Measurements from ENCODE around the gene SYP.

Gene SYP

GRCh38 chrX:49212209-49212608 lies 12.2 kb upstream of the SYP start:
- H3K4me3 ChIP-seq: no peak overlapping the region
- H3K36me3 ChIP-seq (ENCODE audit: insufficient read depth, low read length): no peaks in the 10 kb centered on the region
- no peaks in the 10 kb centered on the region for H3K9me3 ChIP-seq (ENCODE audit: low read depth, low read length)
- H3K9ac ChIP-seq (ENCODE audit: insufficient read length): no peak overlapping the region
- no peak overlapping the region for H3K27ac ChIP-seq
- no peak for DNase-seq (ENCODE audit: low read depth, low spot score)
- TF ChIP-seq FOXP2 (optimal IDR thresholded peaks at IDR 0.05; ENCODE audit: control extremely low read depth, extremely low read length, insufficient read depth): no peak
- TF ChIP-seq EZH2 (IDR thresholded peaks at IDR 0.05): no peak
- no peak for TF ChIP-seq POLR2AphosphoS5 (IDR thresholded peaks at IDR 0.05; ENCODE audit: borderline replicate concordance, low read depth, low read length)

- H3K9me3 ChIP-seq (ENCODE audit: low read depth, low read length): no peaks in the 10 kb centered on the region
- no peak overlapping the region for H3K27ac ChIP-seq
- no peak overlapping the region for H3K9ac ChIP-seq (ENCODE audit: insufficient read length)
- no peak overlapping the region for H3K4me3 ChIP-seq
- DNase-seq (ENCODE audit: low read depth, low spot score): no peak
- H3K36me3 ChIP-seq (ENCODE audit: insufficient read depth, low read length): no peaks in the 10 kb centered on the region
- TF ChIP-seq POLR2AphosphoS5 (IDR thresholded peaks at IDR 0.05; ENCODE audit: borderline replicate concordance, low read depth, low read length) (no peak), FOXP2 (optimal IDR thresholded peaks at IDR 0.05; ENCODE audit: control extremely low read depth, extremely low read length, insufficient read depth) (no peak), EZH2 (IDR thresholded peaks at IDR 0.05) (no peak)
Measured at GRCh38 chrX:49211074-49211473, 11.1 kb upstream of the SYP start.

- Histone ChIP-seq H3K9ac (ENCODE audit: insufficient read length) (no peak overlapping the region), H3K9me3 (ENCODE audit: low read depth, low read length) (no peaks in the 10 kb centered on the region), H3K4me3 (no peak overlapping the region), H3K27ac (no peak overlapping the region), H3K36me3 (ENCODE audit: insufficient read depth, low read length) (no peaks in the 10 kb centered on the region)
- DNase-seq (ENCODE audit: low read depth, low spot score): no peak
- TF ChIP-seq FOXP2 (optimal IDR thresholded peaks at IDR 0.05; ENCODE audit: control extremely low read depth, extremely low read length, insufficient read depth): no peak
- TF ChIP-seq POLR2AphosphoS5 (IDR thresholded peaks at IDR 0.05; ENCODE audit: borderline replicate concordance, low read depth, low read length): no peak
- no peak for TF ChIP-seq EZH2 (IDR thresholded peaks at IDR 0.05)
Measured at GRCh38 chrX:49210406-49210805, 10.4 kb upstream of the SYP start.

GRCh38 chrX:49209434-49210251 lies 9.7 kb upstream of the SYP start:
- H3K9me3 ChIP-seq (ENCODE audit: low read depth, low read length): no peaks in the 10 kb centered on the region
- no peak for DNase-seq (ENCODE audit: low read depth, low spot score)
- no peaks in the 10 kb centered on the region for H3K36me3 ChIP-seq (ENCODE audit: insufficient read depth, low read length)
- H3K27ac ChIP-seq: no peak overlapping the region
- no peak for TF ChIP-seq FOXP2 (optimal IDR thresholded peaks at IDR 0.05; ENCODE audit: control extremely low read depth, extremely low read length, insufficient read depth)
- TF ChIP-seq POLR2AphosphoS5 (IDR thresholded peaks at IDR 0.05; ENCODE audit: borderline replicate concordance, low read depth, low read length): no peak
- TF ChIP-seq EZH2 (IDR thresholded peaks at IDR 0.05): no peak
- no peak overlapping the region for H3K4me3 ChIP-seq
- no peak overlapping the region for H3K9ac ChIP-seq (ENCODE audit: insufficient read length)

GRCh38 chrX:49208399-49208798 lies 8.4 kb upstream of the SYP start:
- Histone ChIP-seq H3K4me3 (no peak overlapping the region), H3K36me3 (ENCODE audit: insufficient read depth, low read length) (no peaks in the 10 kb centered on the region), H3K9ac (ENCODE audit: insufficient read length) (no peak overlapping the region), H3K27ac (no peak overlapping the region), H3K9me3 (ENCODE audit: low read depth, low read length) (no peaks in the 10 kb centered on the region)
- no peak for DNase-seq (ENCODE audit: low read depth, low spot score)
- no peak for TF ChIP-seq FOXP2 (optimal IDR thresholded peaks at IDR 0.05; ENCODE audit: control extremely low read depth, extremely low read length, insufficient read depth)
- TF ChIP-seq POLR2AphosphoS5 (IDR thresholded peaks at IDR 0.05; ENCODE audit: borderline replicate concordance, low read depth, low read length): no peak

- DNase-seq (ENCODE audit: low read depth, low spot score): no peak
- Histone ChIP-seq H3K9ac (ENCODE audit: insufficient read length) (no peak overlapping the region), H3K9me3 (ENCODE audit: low read depth, low read length) (no peaks in the 10 kb centered on the region), H3K36me3 (ENCODE audit: insufficient read depth, low read length) (no peaks in the 10 kb centered on the region), H3K4me3 (no peak overlapping the region), H3K27ac (no peak overlapping the region)
- TF ChIP-seq EZH2 (IDR thresholded peaks at IDR 0.05) (no peak), FOXP2 (optimal IDR thresholded peaks at IDR 0.05; ENCODE audit: control extremely low read depth, extremely low read length, insufficient read depth) (no peak), POLR2AphosphoS5 (IDR thresholded peaks at IDR 0.05; ENCODE audit: borderline replicate concordance, low read depth, low read length) (no peak)
Measured at GRCh38 chrX:49206543-49206942, 6.5 kb upstream of the SYP start.

GRCh38 chrX:49205443-49205842 lies 5.5 kb upstream of the SYP start:
- H3K9ac ChIP-seq (ENCODE audit: insufficient read length): no peak overlapping the region
- H3K36me3 ChIP-seq (ENCODE audit: insufficient read depth, low read length): no peaks in the 10 kb centered on the region
- TF ChIP-seq FOXP2 (optimal IDR thresholded peaks at IDR 0.05; ENCODE audit: control extremely low read depth, extremely low read length, insufficient read depth): no peak
- TF ChIP-seq POLR2AphosphoS5 (IDR thresholded peaks at IDR 0.05; ENCODE audit: borderline replicate concordance, low read depth, low read length): no peak
- TF ChIP-seq EZH2 (IDR thresholded peaks at IDR 0.05): no peak
- no peak overlapping the region for H3K4me3 ChIP-seq
- no peak overlapping the region for H3K27ac ChIP-seq
- DNase-seq (ENCODE audit: low read depth, low spot score): no peak
- H3K9me3 ChIP-seq (ENCODE audit: low read depth, low read length): no peaks in the 10 kb centered on the region

- H3K4me3 ChIP-seq: no peak overlapping the region
Measured at GRCh38 chrX:49204709-49205108, 4.7 kb upstream of the SYP start.

More at GRCh38 chrX:49204709-49205108, 4.7 kb upstream of the SYP start:
- Histone ChIP-seq H3K9ac (ENCODE audit: insufficient read length) (no peak overlapping the region), H3K27ac (no peak overlapping the region), H3K9me3 (ENCODE audit: low read depth, low read length) (no peaks in the 10 kb centered on the region), H3K36me3 (ENCODE audit: insufficient read depth, low read length) (no peaks in the 10 kb centered on the region)
- TF ChIP-seq EZH2 (IDR thresholded peaks at IDR 0.05) (no peak), POLR2AphosphoS5 (IDR thresholded peaks at IDR 0.05; ENCODE audit: borderline replicate concordance, low read depth, low read length) (no peak), FOXP2 (optimal IDR thresholded peaks at IDR 0.05; ENCODE audit: control extremely low read depth, extremely low read length, insufficient read depth) (no peak)
- no peak for DNase-seq (ENCODE audit: low read depth, low spot score)

All from SK-N-MC (cell line).